ENCODE results near the gene ZNF358.

Gene ZNF358

GRCh38 chr19:7489609-7490044 is 26.3 kb upstream of the ZNF358 start:
- no peak for DNase-seq (ENCODE audit: low read depth)

- DNase-seq (ENCODE audit: low read depth) = peak; percentile 89
Observed at GRCh38 chr19:7492142-7492541, 23.8 kb upstream of the ZNF358 start.

GRCh38 chr19:7492558-7492957 is 23.3 kb upstream of the ZNF358 start:
- DNase-seq (ENCODE audit: low read depth) = no peak

- DNase-seq (ENCODE audit: low read depth) = no peak
Observed at GRCh38 chr19:7494416-7495098, 21.3 kb upstream of the ZNF358 start.

- no peak for DNase-seq (ENCODE audit: low read depth)
Observed at GRCh38 chr19:7497292-7497691, 18.6 kb upstream of the ZNF358 start.

- DNase-seq (ENCODE audit: low read depth) = no peak
Observed at GRCh38 chr19:7500811-7501450, 15.0 kb upstream of the ZNF358 start.

GRCh38 chr19:7502552-7502951 is 13.4 kb upstream of the ZNF358 start:
- no peak for DNase-seq (ENCODE audit: low read depth)

GRCh38 chr19:7504684-7505083 is 11.2 kb upstream of the ZNF358 start:
- no peak for DNase-seq (ENCODE audit: low read depth)

- no peak for DNase-seq (ENCODE audit: low read depth)
Observed at GRCh38 chr19:7505288-7505681, 10.6 kb upstream of the ZNF358 start.

GRCh38 chr19:7505682-7506384 is 10.1 kb upstream of the ZNF358 start:
- no peak for DNase-seq (ENCODE audit: low read depth)

- peak; percentile 89 for DNase-seq (ENCODE audit: low read depth)
Observed at GRCh38 chr19:7506385-7507328, 9.2 kb upstream of the ZNF358 start.

GRCh38 chr19:7507884-7508283 is 8.0 kb upstream of the ZNF358 start:
- peak; percentile 73 for DNase-seq (ENCODE audit: low read depth)

- no peak for DNase-seq (ENCODE audit: low read depth)
Observed at GRCh38 chr19:7509625-7510024, 6.3 kb upstream of the ZNF358 start.

GRCh38 chr19:7512400-7512851 is 3.5 kb upstream of the ZNF358 start:
- DNase-seq (ENCODE audit: low read depth) = no peak

- DNase-seq (ENCODE audit: low read depth) = no peak
Observed at GRCh38 chr19:7513809-7514642, 1.9 kb upstream of the ZNF358 start.

- DNase-seq (ENCODE audit: low read depth) = peak; percentile 90
Observed at GRCh38 chr19:7515110-7515644, 726 bp upstream of the ZNF358 start.

GRCh38 chr19:7516333-7516732 is 430 bp downstream of the ZNF358 start:
- DNase-seq (ENCODE audit: low read depth) = no peak

- DNase-seq (ENCODE audit: low read depth) = no peak
Observed at GRCh38 chr19:7516878-7517277, 975 bp downstream of the ZNF358 start.

- DNase-seq (ENCODE audit: low read depth) = no peak
Observed at GRCh38 chr19:7519361-7520130, 3.6 kb downstream of the ZNF358 start.
